Hepatocyte (in vitro differentiated cells): Measurements from ENCODE around the gene SEMA6A. TPM values are rescaled to one million over a fixed set of nuclear protein-coding genes. Genes with fewer than 3 reads are reported as not detected.

ENCODE experiments used
- DNase-seq: peaks from one replicate; pipeline ENCODE4 v3.0.0-alpha.2; 2016; ENCODE audit warnings: low spot score
- H2AFZ ChIP-seq: fragments of 200-600 bp; sonication (generic); 2 replicates; pipeline ENCODE4 v1.6.0; 2016; ENCODE audit warnings: antibody characterized with exemption, mild to moderate bottlenecking
- H3K27ac ChIP-seq: fragments of 200-600 bp; sonication (generic); 2 replicates; pipeline ENCODE4 v1.5.1; 2016; ENCODE audit warnings: mild to moderate bottlenecking
- H3K27me3 ChIP-seq: fragments of 200-600 bp; sonication (generic); 2 replicates; pipeline ENCODE4 v1.6.1; 2016
- H3K36me3 ChIP-seq: fragments of 200-600 bp; sonication (generic); replicated peaks from 2 replicates; pipeline ENCODE4 v1.5.1; 2016; ENCODE audit warnings: low read depth; ENCODE audit not compliant: insufficient read depth
- H3K4me1 ChIP-seq: fragments of 200-600 bp; sonication (generic); 2 replicates; pipeline ENCODE4 v1.5.1; 2016; ENCODE audit warnings: mild to moderate bottlenecking, moderate library complexity; ENCODE audit not compliant: insufficient read depth
- H3K4me2 ChIP-seq: fragments of 200-600 bp; sonication (generic); 2 replicates; pipeline ENCODE4 v1.6.0; 2016
- H3K4me3 ChIP-seq: fragments of 200-600 bp; sonication (generic); 2 replicates; pipeline ENCODE4 v1.5.1; 2016; ENCODE audit warnings: mild to moderate bottlenecking
- H3K79me2 ChIP-seq: fragments of 200-600 bp; sonication (generic); 2 replicates; pipeline ENCODE4 v1.6.0; 2017; ENCODE audit warnings: mild to moderate bottlenecking
- H3K9me2 ChIP-seq: fragments of 200-600 bp; sonication (generic); replicated peaks from 2 replicates; pipeline ENCODE4 v1.6.0; 2017; ENCODE audit warnings: mild to moderate bottlenecking; ENCODE audit not compliant: insufficient read depth
- H3K9me3 ChIP-seq: fragments of 200-600 bp; sonication (generic); 2 replicates; pipeline ENCODE4 v1.5.1; 2016; ENCODE audit warnings: low read depth, mild to moderate bottlenecking
- H4K20me1 ChIP-seq: fragments of 200-600 bp; sonication (generic); 2 replicates; pipeline ENCODE4 v1.6.0; 2016; ENCODE audit warnings: mild to moderate bottlenecking; ENCODE audit not compliant: insufficient read depth, poor library complexity, severe bottlenecking
- EZH2 ChIP-seq: fragments of 200-600 bp; sonication (generic); IDR thresholded peaks from 2 replicates; pipeline ENCODE4 v1.6.1; 2016; ENCODE audit warnings: antibody characterized with exemption, mild to moderate bottlenecking, borderline replicate concordance
- EZH2phosphoT487 ChIP-seq: fragments of 200-600 bp; sonication (generic); IDR thresholded peaks from one replicate; pipeline ENCODE4 v1.6.1; 2018; ENCODE audit warnings: antibody characterized with exemption, mild to moderate bottlenecking, low read depth, moderate library complexity; ENCODE audit not compliant: unreplicated experiment, severe bottlenecking
- WGBS: methylation state at CpG from one replicate; pipeline ENCODE4 v1.1.6; 2016; ENCODE audit warnings: low lambda C conversion rate; ENCODE audit errors: missing lambda C conversion rate; 5-methylcytosine and 5-hydroxymethylcytosine counted together
- polyA plus RNA-seq: library from polyadenylated mRNA; unstranded; fragments of >200 nt; fragmentation: Nextera tagmentation; extraction: Ambion mirVana; gene quantifications from 2 replicates; pipeline ENCODE4 v1.2.1, GENCODE V29; 2016
- total RNA-seq: library from RNA; depleted of rRNA; stranded (reverse); fragments of >200 nt; gene quantifications from 2 replicates; pipeline ENCODE4 v1.2.3, GENCODE V29; 2014
- TF ChIP-seq, protein P1 (sequence below): fragments of 200-600 bp; sonication (generic); IDR thresholded peaks from 2 replicates; pipeline ENCODE4 v1.5.1; 2016; ENCODE audit warnings: antibody characterized with exemption, mild to moderate bottlenecking; ENCODE audit not compliant: poor library complexity

The SEMA6A gene
- total and polyA plus RNA-seq, 2 experiments from 2014 or later = 38.2 to 68.6 TPM

- Histone ChIP-seq H3K27ac (no peak overlapping the region), H3K36me3 (no peaks in the 10 kb centered on the region), H3K9me2 (no peaks in the 10 kb centered on the region), H3K4me1 (peaks cover 45% of the 10 kb centered on the region), H3K4me3 (no peak overlapping the region), H3K27me3 (no peaks in the 10 kb centered on the region), H3K9me3 (no peaks in the 10 kb centered on the region), H3K4me2 (no peak overlapping the region), H2AFZ (no peak overlapping the region), H3K79me2 (peaks cover 97% of the 10 kb centered on the region), H4K20me1 (peaks cover 65% of the 10 kb centered on the region)
- TF ChIP-seq, protein P1, sequence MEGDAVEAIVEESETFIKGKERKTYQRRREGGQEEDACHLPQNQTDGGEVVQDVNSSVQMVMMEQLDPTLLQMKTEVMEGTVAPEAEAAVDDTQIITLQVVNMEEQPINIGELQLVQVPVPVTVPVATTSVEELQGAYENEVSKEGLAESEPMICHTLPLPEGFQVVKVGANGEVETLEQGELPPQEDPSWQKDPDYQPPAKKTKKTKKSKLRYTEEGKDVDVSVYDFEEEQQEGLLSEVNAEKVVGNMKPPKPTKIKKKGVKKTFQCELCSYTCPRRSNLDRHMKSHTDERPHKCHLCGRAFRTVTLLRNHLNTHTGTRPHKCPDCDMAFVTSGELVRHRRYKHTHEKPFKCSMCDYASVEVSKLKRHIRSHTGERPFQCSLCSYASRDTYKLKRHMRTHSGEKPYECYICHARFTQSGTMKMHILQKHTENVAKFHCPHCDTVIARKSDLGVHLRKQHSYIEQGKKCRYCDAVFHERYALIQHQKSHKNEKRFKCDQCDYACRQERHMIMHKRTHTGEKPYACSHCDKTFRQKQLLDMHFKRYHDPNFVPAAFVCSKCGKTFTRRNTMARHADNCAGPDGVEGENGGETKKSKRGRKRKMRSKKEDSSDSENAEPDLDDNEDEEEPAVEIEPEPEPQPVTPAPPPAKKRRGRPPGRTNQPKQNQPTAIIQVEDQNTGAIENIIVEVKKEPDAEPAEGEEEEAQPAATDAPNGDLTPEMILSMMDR = no peak
- TF ChIP-seq EZH2phosphoT487 (no peak), EZH2 (no peak)
- WGBS = 80% methylated on average over 6 of the region's 6 CpGs
- no peak for DNase-seq
Measured at GRCh38 chr5:116509483-116510244, 65.0 kb downstream of the SEMA6A start.

GRCh38 chr5:116508835-116509234 lies 65.8 kb downstream of the SEMA6A start:
- H3K79me2 ChIP-seq = peaks cover 97% of the 10 kb centered on the region

GRCh38 chr5:116507941-116508655 lies 66.5 kb downstream of the SEMA6A start:
- Histone ChIP-seq H4K20me1 (peaks cover 64% of the 10 kb centered on the region), H3K4me3 (no peak overlapping the region), H3K4me2 (no peak overlapping the region), H3K27me3 (no peaks in the 10 kb centered on the region), H3K9me2 (no peaks in the 10 kb centered on the region), H3K79me2 (peaks cover 97% of the 10 kb centered on the region), H3K36me3 (no peaks in the 10 kb centered on the region), H2AFZ (no peak overlapping the region), H3K27ac (no peak overlapping the region), H3K9me3 (no peaks in the 10 kb centered on the region), H3K4me1 (peaks cover 45% of the 10 kb centered on the region)
- WGBS = 91% methylated on average over 10 of the region's 10 CpGs
- DNase-seq = no peak
- TF ChIP-seq EZH2 (no peak), EZH2phosphoT487 (no peak)
- TF ChIP-seq, protein P1 = no peak

More at GRCh38 chr5:116508835-116509234, 65.8 kb downstream of the SEMA6A start:
- H3K4me2 ChIP-seq = no peak overlapping the region
- TF ChIP-seq, protein P1 = no peak
- no peak for TF ChIP-seq EZH2
- TF ChIP-seq EZH2phosphoT487 = no peak
- no peak overlapping the region for H3K27ac ChIP-seq
- no peaks in the 10 kb centered on the region for H3K27me3 ChIP-seq
- H4K20me1 ChIP-seq = peaks cover 65% of the 10 kb centered on the region
- H2AFZ ChIP-seq = no peak overlapping the region
- peaks cover 45% of the 10 kb centered on the region for H3K4me1 ChIP-seq
- no peaks in the 10 kb centered on the region for H3K9me3 ChIP-seq
- no peak overlapping the region for H3K4me3 ChIP-seq
- 97% methylated on average over 6 of the region's 6 CpGs for WGBS
- H3K9me2 ChIP-seq = no peaks in the 10 kb centered on the region
- no peaks in the 10 kb centered on the region for H3K36me3 ChIP-seq
- DNase-seq = no peak
